Esophagus muscularis mucosa (tissue), 4 donors: ENCODE measurements around the gene TATDN2.

Experiments used
- EP300 ChIP-seq: sonication (generic); formaldehyde crosslinking; IDR thresholded peaks from one replicate; pipeline ENCODE4 v1.6.1; 2017; ENCODE audit warnings: antibody characterized with exemption
- POLR2A ChIP-seq: fragments of 450-650 bp; IDR thresholded peaks from one replicate; pipeline ENCODE4 v1.6.1; 2017; ENCODE audit warnings: antibody characterized with exemption, moderate library complexity, mild to moderate bottlenecking, low read depth
- TF ChIP-seq, protein P1 (sequence below), 3 experiments: fragments of 200-600 bp in 2 of 3; fragments of 450-650 bp in 1 of 3; sonication (generic) in 2 of 3; IDR thresholded peaks; one replicate each; pipeline ENCODE4 v1.5.1; 2017 to 2019; ENCODE audit warnings: antibody characterized with exemption in 3 of 3, mild to moderate bottlenecking in 2 of 3, moderate library complexity in 1 of 3

DNA sequence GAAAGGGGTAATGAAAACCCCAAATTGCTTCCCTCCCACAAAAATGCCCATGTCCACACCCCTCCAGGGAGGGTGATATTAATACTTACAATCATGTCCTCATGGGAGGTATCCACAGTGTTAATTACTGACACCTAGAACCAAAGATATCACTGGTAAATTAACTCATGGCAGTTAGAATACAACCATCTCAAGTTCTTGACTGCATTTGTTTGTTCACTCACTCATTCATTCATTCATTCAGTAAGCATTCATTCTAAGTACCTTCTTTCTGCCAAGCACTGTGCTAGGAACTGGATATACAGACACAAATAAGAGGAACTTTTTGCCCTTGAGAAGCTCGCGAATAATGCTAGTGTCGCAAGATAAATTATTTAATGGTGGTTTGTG, 69.7 kb downstream of the TATDN2 start:
- TF ChIP-seq POLR2A (no peak), EP300 (no peak)
- TF ChIP-seq, protein P1, sequence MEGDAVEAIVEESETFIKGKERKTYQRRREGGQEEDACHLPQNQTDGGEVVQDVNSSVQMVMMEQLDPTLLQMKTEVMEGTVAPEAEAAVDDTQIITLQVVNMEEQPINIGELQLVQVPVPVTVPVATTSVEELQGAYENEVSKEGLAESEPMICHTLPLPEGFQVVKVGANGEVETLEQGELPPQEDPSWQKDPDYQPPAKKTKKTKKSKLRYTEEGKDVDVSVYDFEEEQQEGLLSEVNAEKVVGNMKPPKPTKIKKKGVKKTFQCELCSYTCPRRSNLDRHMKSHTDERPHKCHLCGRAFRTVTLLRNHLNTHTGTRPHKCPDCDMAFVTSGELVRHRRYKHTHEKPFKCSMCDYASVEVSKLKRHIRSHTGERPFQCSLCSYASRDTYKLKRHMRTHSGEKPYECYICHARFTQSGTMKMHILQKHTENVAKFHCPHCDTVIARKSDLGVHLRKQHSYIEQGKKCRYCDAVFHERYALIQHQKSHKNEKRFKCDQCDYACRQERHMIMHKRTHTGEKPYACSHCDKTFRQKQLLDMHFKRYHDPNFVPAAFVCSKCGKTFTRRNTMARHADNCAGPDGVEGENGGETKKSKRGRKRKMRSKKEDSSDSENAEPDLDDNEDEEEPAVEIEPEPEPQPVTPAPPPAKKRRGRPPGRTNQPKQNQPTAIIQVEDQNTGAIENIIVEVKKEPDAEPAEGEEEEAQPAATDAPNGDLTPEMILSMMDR (IDR thresholded peaks at IDR 0.05) = no peak
